Muscle layer of colon (tissue), 2 donors: Measurements from ENCODE around the gene ZNG1A.
"Not testable (repeated sequence)": the region's sequence is repeated elsewhere in the genome, so short reads cannot be mapped to it uniquely, and the experiment has no call there.

Experiments used
- H3K27ac ChIP-seq: one replicate; pipeline ENCODE4 v1.7.0; 2013; ENCODE audit warnings: low read depth, mild to moderate bottlenecking, low read length, moderate library complexity
- H3K27me3 ChIP-seq, 2 donors: one replicate each; pipeline ENCODE4 v1.7.0; 2013; ENCODE audit warnings: low read length in 2 of 2, mild to moderate bottlenecking in 2 of 2; ENCODE audit not compliant: insufficient read depth in 2 of 2, control insufficient read depth in 1 of 2
- H3K36me3 ChIP-seq: one replicate; pipeline ENCODE4 v1.7.0; 2013; ENCODE audit warnings: mild to moderate bottlenecking, low read length; ENCODE audit not compliant: insufficient read depth
- H3K4me1 ChIP-seq: one replicate; pipeline ENCODE4 v1.7.0; 2013; ENCODE audit warnings: mild to moderate bottlenecking, low read length; ENCODE audit not compliant: insufficient read depth
- H3K4me3 ChIP-seq, 2 donors: one replicate each; pipeline ENCODE4 v1.7.0; 2013; ENCODE audit warnings: low read length in 2 of 2, low read depth in 1 of 2, mild to moderate bottlenecking in 1 of 2, moderate library complexity in 1 of 2
- H3K9ac ChIP-seq: one replicate; pipeline ENCODE4 v1.7.0; 2013; ENCODE audit warnings: low read length
- H3K9me3 ChIP-seq: one replicate; pipeline ENCODE4 v1.7.0; 2013; ENCODE audit warnings: mild to moderate bottlenecking, low read length
- donor health status: abdominal sarcoma.
- donor health status: Adenocarcinoma of cecum.

The ZNG1A gene

DNA sequence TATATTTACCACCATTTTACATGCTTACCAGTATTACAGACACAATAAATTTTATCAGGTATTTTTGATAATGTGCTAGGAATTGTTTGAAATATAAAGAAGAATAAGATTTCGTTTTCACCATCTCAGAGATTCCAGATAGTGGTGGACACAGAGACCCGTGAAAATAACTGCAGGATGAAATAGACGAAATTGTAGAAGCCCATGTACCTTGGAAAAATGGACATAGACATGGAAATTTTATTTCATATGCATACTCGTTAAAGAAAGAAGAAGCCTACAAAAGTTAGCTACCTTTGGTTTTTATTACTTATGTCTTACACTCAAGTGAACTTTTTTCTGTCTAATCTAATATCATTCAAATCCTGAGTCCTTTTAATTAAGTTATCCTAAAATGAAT, 68.2 kb downstream of the ZNG1A start:
- H3K27me3 ChIP-seq, result peaks cover 16 to 31% of the 10 kb centered on the region in 2 donors
- H3K4me3 ChIP-seq, H3K36me3 ChIP-seq, H3K9ac ChIP-seq, H3K9me3 ChIP-seq, H3K27ac ChIP-seq, H3K4me1 ChIP-seq: not testable (repeated sequence)

DNA sequence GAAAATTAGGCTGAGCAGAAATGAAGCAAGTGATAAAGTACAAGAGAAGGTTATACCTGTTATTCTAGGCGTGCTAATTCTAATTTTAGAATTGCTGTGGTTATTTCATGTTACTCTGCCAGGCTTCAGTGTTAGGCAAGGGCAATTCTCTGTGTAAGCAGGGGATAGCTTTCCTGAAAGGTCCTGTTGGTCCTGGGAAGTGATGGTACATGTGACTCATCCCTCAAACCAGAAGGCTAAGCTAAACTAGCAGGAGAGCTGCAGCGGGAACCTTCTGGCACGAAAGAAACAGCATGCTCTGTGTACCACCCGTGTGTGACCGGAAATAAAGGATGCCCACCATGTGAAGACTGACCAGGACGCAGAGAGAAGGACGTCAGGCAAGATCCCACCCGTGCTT, 69.3 kb downstream of the ZNG1A start:
- H3K9me3 ChIP-seq, H3K9ac ChIP-seq, H3K27ac ChIP-seq, H3K4me1 ChIP-seq, H3K36me3 ChIP-seq, H3K4me3 ChIP-seq: not testable (repeated sequence)
- peaks cover 8 to 22% of the 10 kb centered on the region in 2 donors for H3K27me3 ChIP-seq

DNA sequence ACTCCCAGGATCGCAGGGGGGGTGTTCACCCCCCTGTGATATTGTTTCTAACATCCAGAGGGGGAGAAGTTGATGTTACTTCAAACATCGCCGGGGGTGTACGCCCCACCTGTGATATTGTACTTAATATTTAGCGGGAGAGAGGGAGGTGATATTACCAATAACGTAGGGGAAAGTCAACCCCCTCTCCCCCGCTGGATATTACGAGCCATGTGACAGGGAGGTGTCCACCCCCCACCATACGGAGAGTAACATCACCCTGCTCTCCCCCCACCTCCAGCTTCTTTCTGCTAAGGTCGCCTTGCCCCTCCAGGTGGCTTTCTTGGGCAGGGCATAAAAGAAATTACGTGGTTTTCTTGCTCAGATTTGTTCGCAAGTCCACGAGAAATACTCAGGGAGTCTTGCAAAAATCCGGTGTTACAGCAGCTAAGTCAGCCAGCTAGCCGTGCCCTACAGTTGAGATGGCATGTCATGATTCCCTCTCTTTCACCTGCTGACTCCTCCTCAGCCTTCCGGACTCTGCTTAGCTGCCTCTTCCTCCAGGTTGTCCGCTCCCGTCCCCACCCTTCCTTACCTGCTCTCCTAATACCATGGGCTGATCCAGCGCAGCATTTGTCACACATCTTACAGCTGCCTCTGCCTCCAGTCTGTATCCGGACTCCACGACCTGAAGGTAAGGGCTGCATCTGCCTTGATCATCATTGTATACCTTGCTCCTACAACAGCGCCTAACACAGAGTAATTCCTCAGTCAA, 69.9 kb downstream of the ZNG1A start:
- H3K27me3 ChIP-seq, result peaks cover 7 to 16% of the 10 kb centered on the region in 2 donors
- not testable (repeated sequence) for H3K9me3 ChIP-seq, H3K27ac ChIP-seq, H3K36me3 ChIP-seq, H3K4me3 ChIP-seq, H3K4me1 ChIP-seq, H3K9ac ChIP-seq

DNA sequence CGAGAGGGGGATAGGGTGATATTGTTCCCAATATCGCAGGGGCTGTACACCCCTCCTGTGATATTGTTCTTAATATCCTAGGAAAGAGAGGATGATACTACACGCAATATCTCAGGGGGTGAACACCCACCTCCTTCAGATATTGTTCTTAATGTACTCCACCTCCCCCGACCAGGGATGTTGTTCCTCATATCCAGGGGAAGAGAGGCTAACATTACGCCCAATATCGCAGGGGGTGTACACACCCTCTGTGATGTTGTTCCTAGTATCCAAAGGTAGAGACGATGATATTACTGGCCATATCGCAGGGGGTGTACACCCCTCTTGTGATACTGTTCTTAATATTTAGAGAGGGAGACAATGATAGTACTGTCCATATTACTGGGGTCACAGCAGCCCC, 72.9 kb downstream of the ZNG1A start:
- not testable (repeated sequence) for H3K27ac ChIP-seq, H3K9ac ChIP-seq, H3K36me3 ChIP-seq, H3K9me3 ChIP-seq, H3K4me1 ChIP-seq, H3K4me3 ChIP-seq, H3K27me3 ChIP-seq

DNA sequence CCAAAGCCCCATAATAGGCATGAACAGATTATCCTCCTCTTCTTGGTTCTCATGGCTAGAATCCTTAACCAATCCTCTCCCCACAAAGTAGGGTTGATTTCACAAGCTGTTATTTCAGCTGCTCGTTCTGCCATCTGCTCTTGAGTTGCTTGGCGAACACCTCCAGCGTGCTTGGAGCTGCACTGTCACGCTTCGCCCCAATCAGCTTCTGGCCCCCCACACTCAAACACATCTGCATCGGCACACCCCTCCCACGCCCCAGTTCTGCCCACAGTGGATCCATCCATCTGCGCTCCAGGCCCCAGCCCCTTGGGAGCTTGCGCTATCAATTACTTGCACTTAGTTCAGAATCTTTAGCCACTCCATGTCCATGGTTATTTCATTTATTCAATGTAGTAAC, 78.4 kb downstream of the ZNG1A start:
- not testable (repeated sequence) for H3K9ac ChIP-seq

DNA sequence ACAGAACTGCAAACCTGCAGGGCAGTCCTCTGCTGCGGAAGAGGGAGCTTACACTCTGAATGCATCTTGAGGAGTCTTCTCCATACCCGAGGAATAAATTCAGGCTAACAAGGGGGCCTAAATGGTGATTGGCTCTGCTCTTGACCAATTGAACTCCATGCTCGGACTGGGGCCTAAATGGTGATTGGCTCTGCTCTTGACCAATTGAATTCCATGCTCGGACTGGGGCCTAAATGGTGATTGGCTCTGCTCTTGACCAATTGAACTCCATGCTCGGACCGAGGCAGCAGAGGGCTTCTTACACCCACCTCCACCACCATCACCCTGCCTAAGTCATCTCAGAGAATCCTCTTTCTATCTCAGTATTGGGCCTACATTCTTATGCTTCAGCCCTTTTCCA, 79.0 kb downstream of the ZNG1A start:
- not testable (repeated sequence) for H3K9me3 ChIP-seq, H3K9ac ChIP-seq, H3K27me3 ChIP-seq, H3K36me3 ChIP-seq, H3K4me1 ChIP-seq, H3K4me3 ChIP-seq, H3K27ac ChIP-seq

More for the DNA sequence above, 78.4 kb downstream of the ZNG1A start:
- not testable (repeated sequence) for H3K9me3 ChIP-seq, H3K36me3 ChIP-seq, H3K27me3 ChIP-seq, H3K4me1 ChIP-seq, H3K4me3 ChIP-seq, H3K27ac ChIP-seq

DNA sequence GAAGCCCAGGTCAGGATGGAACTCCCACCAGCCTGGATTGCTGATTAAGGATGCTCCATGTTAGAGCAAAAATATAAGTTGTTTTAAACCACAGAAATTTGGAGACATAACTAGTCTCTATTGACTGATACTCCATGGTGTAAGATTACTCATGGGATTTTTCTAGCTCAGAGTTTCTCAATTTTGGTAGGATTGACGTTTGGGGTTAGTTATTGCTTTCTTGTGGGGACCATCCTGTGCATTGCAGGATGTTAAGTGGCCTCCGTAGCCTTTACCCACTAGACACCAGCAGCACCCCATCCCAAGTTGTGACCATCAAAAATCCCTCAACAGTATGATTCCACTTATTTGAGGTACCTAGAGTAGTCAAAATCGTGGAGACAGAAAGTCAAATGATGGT, 80.1 kb downstream of the ZNG1A start:
- H3K27ac ChIP-seq, H3K9ac ChIP-seq, H3K27me3 ChIP-seq, H3K9me3 ChIP-seq, H3K4me1 ChIP-seq, H3K36me3 ChIP-seq, H3K4me3 ChIP-seq: not testable (repeated sequence)

DNA sequence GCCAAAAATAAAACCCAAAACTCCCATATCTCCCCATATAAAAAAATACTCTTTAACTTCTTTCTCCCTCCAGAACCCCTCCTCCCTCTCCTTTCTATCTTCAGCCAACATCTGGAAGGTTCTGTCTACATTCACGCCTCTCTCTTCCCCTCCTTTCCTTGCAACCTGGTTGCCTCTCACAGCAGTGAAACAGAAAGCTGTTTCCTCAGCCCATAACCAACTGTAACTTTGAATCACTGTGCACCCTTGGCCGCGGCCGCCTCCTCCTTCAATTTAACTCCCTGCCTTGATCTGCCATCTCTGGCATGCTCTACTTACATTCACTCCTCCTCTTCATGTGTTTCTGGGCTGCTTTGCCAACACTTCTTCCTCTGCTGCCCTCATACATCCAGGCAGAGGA, 83.9 kb downstream of the ZNG1A start:
- H3K27ac ChIP-seq, H3K9ac ChIP-seq, H3K4me3 ChIP-seq, H3K4me1 ChIP-seq, H3K27me3 ChIP-seq, H3K9me3 ChIP-seq, H3K36me3 ChIP-seq: not testable (repeated sequence)

DNA sequence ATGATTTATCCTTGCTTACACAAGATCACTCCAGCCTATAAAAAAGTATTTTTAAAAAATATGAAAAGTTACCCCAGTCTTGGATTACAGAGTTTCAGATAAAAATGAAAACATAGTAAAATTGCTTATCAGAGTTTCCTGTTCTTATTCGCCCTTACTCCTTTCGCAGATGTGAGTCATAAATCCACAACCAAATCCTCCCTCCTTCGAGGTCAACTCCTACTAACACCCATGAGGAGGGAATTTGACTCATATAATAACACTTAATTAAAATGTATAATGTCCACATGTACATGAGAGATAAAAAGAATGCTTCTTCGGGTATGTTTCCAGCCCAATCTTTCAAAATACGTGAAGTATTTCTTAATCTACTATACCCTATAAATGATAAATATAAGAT, 84.5 kb downstream of the ZNG1A start:
- H3K27me3 ChIP-seq, H3K4me1 ChIP-seq, H3K9ac ChIP-seq: not testable (repeated sequence)

DNA sequence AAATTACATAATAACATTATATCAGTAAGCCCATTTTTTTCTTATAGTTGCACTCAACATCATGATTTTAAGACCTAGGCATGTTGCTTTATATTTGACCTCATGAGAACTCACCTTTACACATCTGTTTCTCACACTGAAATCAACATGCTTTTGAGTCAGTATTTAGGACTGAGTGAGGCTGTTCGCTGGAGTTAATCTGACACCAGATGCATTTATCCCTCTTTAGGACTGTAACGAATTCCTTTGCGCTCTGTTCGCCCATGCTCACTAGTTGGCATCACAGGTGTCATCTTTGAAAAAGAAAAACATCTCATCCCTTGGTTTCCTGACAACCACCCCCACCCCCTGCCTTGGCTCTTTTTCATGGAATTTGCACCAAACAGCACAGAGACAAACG, 84.9 kb downstream of the ZNG1A start:
- not testable (repeated sequence) for H3K36me3 ChIP-seq, H3K9ac ChIP-seq, H3K4me1 ChIP-seq, H3K9me3 ChIP-seq, H3K27ac ChIP-seq, H3K27me3 ChIP-seq, H3K4me3 ChIP-seq

More for the DNA sequence above, 84.5 kb downstream of the ZNG1A start:
- not testable (repeated sequence) for H3K27ac ChIP-seq, H3K9me3 ChIP-seq, H3K4me3 ChIP-seq, H3K36me3 ChIP-seq

DNA sequence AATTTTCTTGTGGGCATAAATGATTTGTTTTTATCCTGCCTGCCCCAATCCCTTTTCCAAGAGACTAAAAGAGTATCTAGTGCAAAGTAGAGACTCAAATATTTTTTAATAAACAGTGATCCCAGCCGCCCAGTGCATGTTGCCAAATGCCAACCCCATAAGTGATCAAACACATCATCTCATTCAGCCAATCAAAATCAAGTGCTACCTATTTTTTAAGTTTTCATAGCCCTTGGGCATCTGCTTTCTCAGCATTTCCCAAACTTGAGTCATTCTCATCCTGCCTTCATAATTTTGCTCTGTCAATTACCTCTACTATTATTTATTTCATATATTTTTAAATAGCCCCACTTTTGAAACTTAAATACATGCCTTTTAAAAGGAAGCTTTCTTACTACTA, 88.0 kb downstream of the ZNG1A start:
- H3K27me3 ChIP-seq, H3K36me3 ChIP-seq, H3K4me3 ChIP-seq, H3K9me3 ChIP-seq, H3K27ac ChIP-seq, H3K4me1 ChIP-seq, H3K9ac ChIP-seq: not testable (repeated sequence)

DNA sequence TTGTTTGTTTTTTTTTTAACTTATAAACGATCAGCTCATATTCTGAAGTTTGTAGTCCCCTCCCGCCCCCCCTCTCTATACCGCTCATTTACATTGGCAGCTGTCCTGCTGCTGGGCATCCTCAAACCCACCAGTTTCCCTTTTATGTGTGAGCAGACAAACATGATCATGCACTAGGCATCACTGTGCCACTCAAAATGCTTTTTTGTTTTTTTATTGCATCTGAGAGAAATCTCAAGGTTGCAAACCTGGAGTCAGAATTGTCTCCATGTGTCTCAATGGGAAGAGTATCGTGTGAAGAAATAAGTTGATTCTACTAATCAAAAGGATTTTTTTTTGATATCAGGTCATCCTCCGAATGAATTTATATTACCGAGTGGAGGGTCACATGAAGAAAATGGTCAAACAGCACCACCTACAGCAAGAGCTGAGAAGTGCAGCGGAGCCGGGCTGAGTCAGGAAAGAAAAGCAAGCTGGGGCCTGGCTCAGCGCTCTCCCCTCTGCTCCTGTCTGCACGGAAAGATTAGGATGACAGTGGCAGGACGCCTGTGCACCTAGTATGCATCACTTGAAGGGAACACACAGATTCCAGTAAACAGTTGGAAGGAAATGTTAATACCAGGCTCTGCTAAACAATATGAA, 90.3 kb downstream of the ZNG1A start:
- not testable (repeated sequence) for H3K27me3 ChIP-seq, H3K36me3 ChIP-seq, H3K4me1 ChIP-seq, H3K9me3 ChIP-seq, H3K27ac ChIP-seq, H3K4me3 ChIP-seq, H3K9ac ChIP-seq
